HTR-8/SVneo (cell line): ENCODE results near the gene TSHZ1.

ENCODE experiments used
- DNase-seq: peaks from one replicate; pipeline ENCODE4 v3.0.0; 2011; ENCODE audit warnings: low spot score, mixed read lengths; ENCODE audit not compliant: insufficient read length
- FAIRE-seq: peaks from 2 replicates; lab custom pipeline; 2011; peaks lifted over from hg19 to GRCh38; lab: Jason Lieb, UNC

The TSHZ1 gene

DNA sequence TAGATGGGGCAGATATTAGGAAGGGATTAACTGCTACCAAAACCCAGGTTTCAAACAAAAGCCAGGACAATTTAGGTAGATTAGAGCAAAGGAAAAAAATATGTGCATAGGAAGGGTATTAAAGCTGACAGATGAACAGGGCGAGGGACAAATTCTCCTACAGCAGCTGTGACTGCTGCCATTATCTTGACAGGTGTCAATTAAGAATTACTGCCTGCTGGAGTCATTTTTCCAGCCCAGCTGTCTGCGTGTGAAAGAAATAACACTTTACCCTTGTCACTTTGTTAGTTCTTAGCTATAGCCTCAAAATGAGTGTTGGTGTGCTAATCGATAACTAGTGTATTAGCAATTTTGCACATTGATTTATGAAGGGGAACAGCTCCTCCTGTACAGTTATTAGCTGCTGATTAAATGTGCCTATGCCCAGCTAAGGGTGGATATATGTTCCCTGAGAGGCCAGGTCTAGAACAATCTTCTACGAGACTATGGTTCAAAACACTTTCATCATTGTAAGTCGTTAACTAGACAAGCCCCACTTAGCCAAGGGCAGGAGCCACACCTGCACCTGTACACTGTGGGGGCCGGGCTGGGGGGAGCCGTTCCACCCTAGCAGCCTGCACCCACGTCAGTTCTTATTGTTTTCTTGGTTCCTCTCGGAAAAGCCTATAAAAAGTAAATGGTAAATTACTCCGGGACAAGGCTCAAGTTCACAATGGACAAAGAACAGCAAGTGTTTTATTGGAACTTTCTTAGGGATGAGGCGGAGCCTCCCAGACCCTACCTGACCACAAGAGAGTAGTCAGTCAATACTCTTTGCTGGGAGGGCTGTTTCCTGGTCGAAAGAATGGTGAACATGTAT, 7.7 kb downstream of the TSHZ1 start:
- DNase-seq: no peak
- no peak for FAIRE-seq

DNA sequence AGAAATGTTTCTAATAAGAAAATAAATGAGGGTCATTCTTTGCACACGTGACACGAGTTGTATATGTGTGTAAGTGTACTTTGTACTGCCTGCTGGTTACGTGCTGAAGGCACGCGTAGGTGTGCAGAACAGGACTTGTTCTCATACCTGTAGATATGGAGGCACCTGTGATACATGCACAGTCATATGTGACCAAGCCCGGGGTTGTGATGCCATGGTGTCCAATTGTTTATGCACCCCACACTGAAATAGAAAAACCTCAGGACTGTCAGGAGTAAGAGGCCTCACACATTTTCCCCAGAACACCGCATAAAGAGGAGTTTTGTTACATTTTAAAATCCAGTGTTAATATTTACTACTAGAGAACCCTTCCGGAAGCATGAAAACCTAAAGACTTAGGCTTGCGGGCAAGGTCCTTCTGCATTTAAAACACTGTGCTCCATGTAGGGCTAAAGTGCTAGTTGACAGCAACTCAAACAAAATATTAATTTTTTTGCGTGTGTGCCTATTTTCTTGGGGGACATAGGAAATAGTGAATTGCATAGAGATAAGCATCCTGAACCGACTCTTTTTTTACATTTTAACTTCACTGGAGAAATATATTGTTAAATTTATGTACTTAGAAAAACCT, 9.3 kb downstream of the TSHZ1 start:
- DNase-seq (no peak), FAIRE-seq (no peak)

- no peak for FAIRE-seq
- no peak for DNase-seq
Measured at GRCh38 chr18:75220551-75221355, 10.2 kb downstream of the TSHZ1 start.

GRCh38 chr18:75221397-75221796, 10.8 kb downstream of the TSHZ1 start:
- no peak for FAIRE-seq
- DNase-seq: no peak

DNA sequence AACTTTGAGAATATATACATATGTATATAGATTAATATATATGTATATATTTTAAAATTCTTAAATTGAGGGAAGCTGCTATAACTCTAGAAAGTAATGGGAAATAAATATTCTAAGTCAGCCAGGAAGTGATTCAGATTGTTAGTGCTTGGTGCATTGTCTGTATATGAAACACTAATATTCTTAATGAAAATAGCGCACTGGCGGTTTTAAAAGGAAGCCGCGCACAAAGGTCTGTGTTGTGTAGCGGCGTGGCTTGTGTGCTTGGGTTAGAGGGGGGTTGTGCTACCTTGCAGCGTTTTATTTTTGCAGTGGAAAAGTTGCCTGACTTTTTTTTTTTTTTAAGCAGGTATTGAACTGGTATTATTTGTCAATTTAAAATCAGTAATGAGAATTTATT, 11.3 kb downstream of the TSHZ1 start:
- no peak for FAIRE-seq
- DNase-seq: no peak

- DNase-seq: no peak
- FAIRE-seq: no peak
Measured at GRCh38 chr18:75222407-75222806, 11.8 kb downstream of the TSHZ1 start.

DNA sequence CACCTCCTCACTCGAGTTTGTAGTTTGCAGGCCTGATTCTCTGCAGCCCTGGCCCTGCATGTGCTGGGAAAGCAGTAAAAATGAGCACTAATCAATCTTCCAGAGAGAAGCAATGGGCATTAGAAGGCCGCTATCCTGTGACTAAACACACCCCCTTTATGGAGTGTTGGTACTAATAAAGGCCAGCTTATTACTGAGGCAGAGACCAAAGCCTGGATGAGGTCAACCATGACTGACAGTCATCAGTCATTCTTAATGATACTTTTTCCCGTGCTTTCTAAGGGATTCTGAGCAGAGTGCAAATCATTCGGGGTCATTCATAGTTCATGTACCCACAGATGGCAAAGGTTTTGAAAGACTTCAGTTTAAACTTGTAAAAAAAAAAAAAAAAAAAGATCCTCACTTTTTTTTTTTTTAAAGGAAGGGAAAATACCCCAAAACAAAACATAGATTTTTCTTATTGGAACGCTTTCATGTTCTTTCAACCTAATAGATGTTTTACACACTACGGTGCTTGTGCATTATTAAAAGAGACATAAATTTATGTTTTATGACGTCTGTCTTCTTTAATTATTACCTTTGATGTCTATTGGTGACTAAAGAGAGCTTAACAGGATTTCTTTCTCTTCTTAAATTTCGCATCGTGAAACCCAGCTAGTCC, 13.2 kb downstream of the TSHZ1 start:
- DNase-seq (no peak), FAIRE-seq (no peak)

DNA sequence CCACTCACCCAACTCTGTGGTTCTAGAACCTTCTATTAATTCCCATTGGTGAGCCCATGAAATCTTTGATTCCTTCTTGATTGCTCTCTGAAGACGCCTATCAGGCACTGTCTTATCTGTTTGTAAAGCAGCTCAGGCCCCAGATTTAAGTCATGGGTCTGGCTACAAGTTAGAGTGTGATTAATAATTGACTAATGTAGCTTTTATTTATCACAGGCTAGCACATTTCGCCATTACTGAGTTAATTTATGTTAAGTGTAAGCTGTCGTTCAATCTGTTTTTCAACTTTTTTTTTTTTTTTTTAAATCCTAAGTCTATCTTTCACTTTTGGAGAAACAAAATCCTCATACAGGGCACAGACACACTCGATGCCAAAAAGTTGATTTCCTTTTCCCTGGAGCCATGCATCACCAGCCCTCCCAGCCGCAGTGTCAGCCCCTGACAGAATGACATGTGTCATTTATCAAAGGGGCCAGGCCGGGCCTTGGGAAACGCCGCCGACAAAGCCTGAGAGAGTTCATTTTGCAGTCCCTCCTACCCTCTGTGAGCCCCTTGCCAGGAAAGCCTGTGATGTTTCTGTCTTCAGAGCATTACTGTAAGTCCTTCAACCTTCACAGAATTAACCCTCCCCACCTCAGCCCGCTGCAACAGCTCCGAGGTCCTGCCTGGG, 15.8 kb downstream of the TSHZ1 start:
- no peak for DNase-seq

DNA sequence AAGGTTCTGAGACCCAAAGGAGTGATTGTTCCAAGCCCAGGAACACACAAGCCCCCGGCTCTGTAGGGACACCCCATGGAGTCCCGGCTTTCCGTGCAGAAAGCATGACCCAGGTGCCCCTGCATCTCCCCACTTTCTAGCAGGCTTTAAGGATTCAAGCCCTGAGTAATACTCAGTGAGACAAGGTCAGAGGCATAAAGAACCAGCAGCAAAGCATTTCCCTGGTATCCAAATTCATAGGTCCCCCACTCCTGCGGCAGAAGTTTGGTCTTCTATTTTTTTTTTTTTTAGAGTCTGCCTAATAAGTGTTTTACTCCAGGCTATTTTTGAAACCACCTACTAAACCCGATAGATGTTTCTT, 16.3 kb downstream of the TSHZ1 start:
- no peak for FAIRE-seq

More for the DNA sequence above, 15.8 kb downstream of the TSHZ1 start:
- no peak for FAIRE-seq

DNA sequence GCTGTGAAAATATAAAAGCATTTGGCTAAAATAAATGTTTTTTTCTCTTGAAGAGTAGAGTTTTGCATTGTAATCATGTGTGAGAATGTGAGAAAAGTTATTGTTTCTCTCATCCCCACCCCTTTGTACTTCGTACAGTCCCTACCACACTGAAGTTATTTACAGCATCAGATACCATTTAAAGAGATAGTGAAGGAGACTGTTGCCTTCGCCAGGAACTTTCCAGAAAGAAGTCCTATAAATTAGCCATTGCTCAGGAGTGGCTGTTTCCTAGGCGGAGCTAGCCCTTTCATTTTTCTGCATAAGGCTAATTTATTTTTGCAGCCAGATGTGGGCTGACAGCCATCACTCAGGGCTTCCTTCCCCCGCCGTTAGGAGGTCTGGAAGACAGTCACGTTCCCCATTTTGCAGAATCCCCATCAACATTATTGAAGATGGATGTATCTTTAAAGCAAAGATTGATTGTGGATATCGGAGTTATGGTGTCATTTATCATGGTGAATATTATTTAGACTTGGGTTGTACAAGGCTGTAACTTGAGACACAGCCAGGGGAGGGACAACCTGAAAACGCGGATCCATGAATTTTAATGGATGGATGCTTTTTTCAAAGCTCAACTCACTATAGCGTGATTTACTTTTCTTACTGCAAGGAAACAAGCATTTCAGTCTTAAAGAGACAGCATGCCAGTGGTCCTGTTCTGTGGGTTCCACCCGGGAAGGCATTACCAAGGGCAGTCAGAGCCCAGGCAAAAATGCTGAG, 17.1 kb downstream of the TSHZ1 start:
- FAIRE-seq (no peak), DNase-seq (no peak)

More for the DNA sequence above, 16.3 kb downstream of the TSHZ1 start:
- no peak for DNase-seq

GRCh38 chr18:75228967-75229366, 18.4 kb downstream of the TSHZ1 start:
- FAIRE-seq (no peak), DNase-seq (no peak)

DNA sequence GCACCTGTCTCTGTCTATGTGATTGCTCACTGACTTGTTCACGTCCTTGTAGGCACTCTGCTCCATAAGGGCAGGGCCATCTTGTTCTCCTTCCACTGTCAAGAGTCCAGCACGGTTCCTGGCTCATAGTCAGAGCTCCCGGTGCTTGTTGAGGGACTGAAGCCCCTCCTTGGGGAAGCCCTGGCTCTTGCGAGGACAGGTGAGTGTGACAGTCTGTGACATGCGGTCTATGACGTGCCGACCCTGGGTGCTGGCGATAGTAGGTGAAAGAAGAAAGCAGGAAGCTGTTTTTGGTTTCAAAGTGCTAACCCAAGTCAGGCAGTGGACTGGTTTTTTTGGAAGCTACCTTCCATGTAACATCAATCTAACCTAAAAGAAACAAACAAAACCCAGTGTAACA, 18.8 kb downstream of the TSHZ1 start:
- DNase-seq: no peak

DNA sequence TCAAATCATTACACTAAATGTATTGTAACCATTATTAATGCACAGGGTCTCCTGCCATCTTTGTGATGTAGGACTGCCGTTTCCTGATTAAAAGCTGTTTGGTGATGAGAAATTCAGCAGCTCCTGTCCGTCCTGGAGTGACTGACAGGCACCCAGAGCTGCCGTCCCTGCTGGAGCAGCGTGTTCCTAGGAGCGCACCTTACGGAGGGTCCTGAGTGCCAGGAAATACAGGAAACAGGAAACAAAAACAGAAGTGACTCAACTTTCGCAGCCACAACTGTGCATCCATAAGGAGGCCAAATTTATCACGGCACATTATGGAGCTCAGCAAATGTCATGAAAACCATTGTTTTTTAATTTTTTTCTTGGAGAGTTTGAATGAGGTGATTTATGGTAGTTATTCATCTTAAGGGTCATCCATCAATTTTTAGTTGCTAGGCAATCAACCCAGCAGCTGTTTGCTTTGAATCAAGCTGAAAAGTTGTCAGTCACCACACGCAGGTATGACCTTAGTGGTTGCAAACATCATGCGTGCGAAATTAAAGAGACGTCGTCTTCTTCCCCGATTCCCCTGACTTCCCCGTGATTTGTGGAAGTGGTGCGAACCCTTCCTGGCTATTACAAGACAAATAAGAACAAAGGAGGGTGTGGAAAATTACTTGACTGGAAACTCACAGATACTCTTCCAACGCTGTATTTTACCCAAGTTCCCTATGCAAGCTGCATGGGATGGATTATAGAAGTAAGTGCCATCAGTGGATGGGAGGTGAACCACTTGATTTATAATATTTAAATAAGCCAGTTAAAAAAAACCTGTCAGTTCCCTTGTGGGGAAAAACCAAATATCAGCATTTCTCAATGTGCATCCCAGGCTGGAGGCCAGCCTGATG, 19.8 kb downstream of the TSHZ1 start:
- FAIRE-seq (no peak), DNase-seq (no peak)

More for the DNA sequence above, 18.8 kb downstream of the TSHZ1 start:
- FAIRE-seq: no peak

- DNase-seq (no peak), FAIRE-seq (no peak)
Measured at GRCh38 chr18:75231053-75231406, 20.4 kb downstream of the TSHZ1 start.

DNA sequence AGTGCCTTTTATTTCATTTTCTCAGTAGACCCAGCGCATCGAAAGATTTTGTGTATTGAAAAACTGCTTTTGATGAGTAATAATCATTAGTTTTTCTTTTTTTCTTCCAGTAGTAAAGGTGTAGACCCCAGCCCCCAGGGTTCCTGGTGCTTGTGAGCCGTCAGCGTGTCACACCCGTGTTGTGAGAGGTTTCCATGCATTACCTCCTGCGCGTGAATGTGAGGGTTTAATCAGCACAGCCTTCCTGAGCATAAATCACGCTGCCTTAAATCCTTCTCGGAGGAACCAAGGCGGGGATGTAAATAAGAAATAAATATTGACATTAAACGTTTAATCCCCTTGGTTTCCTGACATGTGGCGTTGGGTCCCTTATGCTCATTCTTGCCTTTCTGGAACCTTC, 24.3 kb downstream of the TSHZ1 start:
- DNase-seq: no peak
- FAIRE-seq: no peak

- no peak for FAIRE-seq
- DNase-seq: no peak
Measured at GRCh38 chr18:75235896-75236295, 25.3 kb downstream of the TSHZ1 start.

GRCh38 chr18:75238100-75238499, 27.5 kb downstream of the TSHZ1 start:
- FAIRE-seq: no peak

DNA sequence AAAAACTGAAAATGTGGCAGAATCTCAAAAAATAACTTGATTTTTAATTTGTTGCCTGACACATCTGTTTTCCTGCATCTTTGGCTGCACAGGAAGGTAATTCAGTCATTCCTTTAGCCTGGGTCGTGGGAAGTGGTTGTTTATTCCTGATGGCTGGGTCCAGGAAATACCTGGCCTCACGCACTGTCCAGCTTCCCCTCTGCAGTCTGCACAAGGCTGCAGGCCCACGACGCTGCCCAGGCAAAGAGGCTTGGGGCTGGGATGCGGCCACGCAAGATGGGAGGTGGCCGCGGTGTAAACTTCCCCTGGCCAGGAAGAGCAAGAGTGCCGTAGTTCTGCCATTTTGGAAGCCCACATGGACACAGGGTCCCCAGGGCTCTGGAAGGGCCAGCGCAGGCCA, 28.2 kb downstream of the TSHZ1 start:
- DNase-seq (no peak), FAIRE-seq (no peak)

More at GRCh38 chr18:75238100-75238499, 27.5 kb downstream of the TSHZ1 start:
- no peak for DNase-seq
